ES-I3 (cell line): Measurements from ENCODE around the gene NPIPB6.
A peak's percentile ranks its signal among the peaks of the same experiment; 100 is the strongest.
"Not testable (repeated sequence)": the region's sequence is repeated elsewhere in the genome, so short reads cannot be mapped to it uniquely, and the experiment has no call there.

Source experiments
- H3K36me3 ChIP-seq: 2 replicates; pipeline ENCODE4 v1.6.1; 2013; ENCODE audit warnings: mild to moderate bottlenecking, low read length, control low read depth, moderate library complexity; ENCODE audit not compliant: insufficient read depth
- H3K4me1 ChIP-seq: 2 replicates; pipeline ENCODE4 v1.6.1; 2013; ENCODE audit warnings: mild to moderate bottlenecking, control low read depth, low read length; ENCODE audit not compliant: insufficient read depth
- H3K9ac ChIP-seq: 2 replicates; pipeline ENCODE4 v1.6.1; 2013; ENCODE audit warnings: low read depth, mild to moderate bottlenecking, low read length, moderate library complexity
- H3K9me3 ChIP-seq: 2 replicates; pipeline ENCODE4 v1.6.1; 2013; ENCODE audit warnings: mild to moderate bottlenecking, low read length, moderate library complexity; ENCODE audit not compliant: control insufficient read depth, insufficient read depth

Gene NPIPB6

GRCh38 chr16:28363408-28363807 is at the start of gene NPIPB6:
NPIPB6 (minus strand) TSS chr16:28363508; CDS start chr16:28362822, 686 bp downstream.
- not testable (repeated sequence) for H3K9me3 ChIP-seq, H3K36me3 ChIP-seq, H3K4me1 ChIP-seq, H3K9ac ChIP-seq

GRCh38 chr16:28403220-28404072 is 40.1 kb upstream of the NPIPB6 start, which contains the start of gene EIF3CL:
EIF3CL (minus strand) TSS chr16:28403841; CDS start chr16:28403618, 223 bp downstream.
- not testable (repeated sequence) for H3K4me1 ChIP-seq, H3K9me3 ChIP-seq, H3K36me3 ChIP-seq
- peak within 1 kb of the TSS; percentile 39; the same call in 1 of the 2 replicates for H3K9ac ChIP-seq

GRCh38 chr16:28392054-28392453 is 28.7 kb upstream of the NPIPB6 start:
- not testable (repeated sequence) for H3K9me3 ChIP-seq, H3K9ac ChIP-seq, H3K36me3 ChIP-seq, H3K4me1 ChIP-seq

- H3K4me1 ChIP-seq, H3K36me3 ChIP-seq, H3K9ac ChIP-seq, H3K9me3 ChIP-seq: not testable (repeated sequence)
Measured at GRCh38 chr16:28382177-28382867, 19.0 kb upstream of the NPIPB6 start.

GRCh38 chr16:28377822-28378221 is 14.5 kb upstream of the NPIPB6 start:
- not testable (repeated sequence) for H3K36me3 ChIP-seq, H3K9me3 ChIP-seq, H3K4me1 ChIP-seq, H3K9ac ChIP-seq

GRCh38 chr16:28377108-28377625 is 13.9 kb upstream of the NPIPB6 start:
- H3K4me1 ChIP-seq, H3K9ac ChIP-seq, H3K9me3 ChIP-seq, H3K36me3 ChIP-seq: not testable (repeated sequence)

- not testable (repeated sequence) for H3K4me1 ChIP-seq, H3K9me3 ChIP-seq, H3K9ac ChIP-seq, H3K36me3 ChIP-seq
Measured at GRCh38 chr16:28375115-28375514, 11.8 kb upstream of the NPIPB6 start.

- H3K9ac ChIP-seq, H3K36me3 ChIP-seq, H3K9me3 ChIP-seq, H3K4me1 ChIP-seq: not testable (repeated sequence)
Measured at GRCh38 chr16:28374281-28374680, 11.0 kb upstream of the NPIPB6 start.

- H3K9ac ChIP-seq, H3K4me1 ChIP-seq, H3K36me3 ChIP-seq, H3K9me3 ChIP-seq: not testable (repeated sequence)
Measured at GRCh38 chr16:28367926-28368325, 4.6 kb upstream of the NPIPB6 start.

GRCh38 chr16:28364268-28365173 is 1.2 kb upstream of the NPIPB6 start:
- not testable (repeated sequence) for H3K9ac ChIP-seq, H3K36me3 ChIP-seq, H3K4me1 ChIP-seq, H3K9me3 ChIP-seq

GRCh38 chr16:28362600-28362999 is 708 bp downstream of the NPIPB6 start:
- H3K9ac ChIP-seq, H3K4me1 ChIP-seq, H3K9me3 ChIP-seq, H3K36me3 ChIP-seq: not testable (repeated sequence)

- not testable (repeated sequence) for H3K9me3 ChIP-seq, H3K9ac ChIP-seq, H3K4me1 ChIP-seq
Measured at GRCh38 chr16:28338230-28338629, 25.1 kb downstream of the NPIPB6 start.

GRCh38 chr16:28336940-28337710 is 26.2 kb downstream of the NPIPB6 start:
- not testable (repeated sequence) for H3K36me3 ChIP-seq, H3K9me3 ChIP-seq, H3K9ac ChIP-seq

More at GRCh38 chr16:28338230-28338629, 25.1 kb downstream of the NPIPB6 start:
- not testable (repeated sequence) for H3K36me3 ChIP-seq

GRCh38 chr16:28335678-28336077 is 27.6 kb downstream of the NPIPB6 start:
- H3K4me1 ChIP-seq, H3K36me3 ChIP-seq, H3K9me3 ChIP-seq, H3K9ac ChIP-seq: not testable (repeated sequence)

More at GRCh38 chr16:28336940-28337710, 26.2 kb downstream of the NPIPB6 start:
- not testable (repeated sequence) for H3K4me1 ChIP-seq
